GM23248 (cell line): ENCODE measurements around the gene DEDD. TPM values are rescaled to one million over a fixed set of nuclear protein-coding genes. Genes with fewer than 3 reads are reported as not detected.

ENCODE experiments used
- DNase-seq: peaks from one replicate; pipeline ENCODE4 v3.0.0-alpha.2; 2015
- H2AFZ ChIP-seq: fragments of 200-600 bp; sonication (generic); 2 replicates; pipeline ENCODE4 v1.6.1; 2016; ENCODE audit warnings: antibody characterized with exemption
- H3F3A ChIP-seq: fragments of 200-600 bp; sonication (generic); 2 replicates; pipeline ENCODE4 v1.6.1; 2016; ENCODE audit warnings: mild to moderate bottlenecking, antibody characterized with exemption, mixed run types; ENCODE audit not compliant: insufficient read depth
- H3K27ac ChIP-seq: fragments of 200-600 bp; sonication (generic); 2 replicates; pipeline ENCODE4 v1.5.1; 2016; ENCODE audit warnings: mild to moderate bottlenecking
- H3K27me3 ChIP-seq: fragments of 200-600 bp; sonication (generic); replicated peaks from 2 replicates; pipeline ENCODE4 v1.6.1; 2016; ENCODE audit warnings: mild to moderate bottlenecking; ENCODE audit not compliant: insufficient read depth
- H3K36me3 ChIP-seq: fragments of 200-600 bp; sonication (generic); 2 replicates; pipeline ENCODE4 v1.6.1; 2016; ENCODE audit warnings: low read depth, mild to moderate bottlenecking
- H3K4me1 ChIP-seq: fragments of 200-600 bp; sonication (generic); 2 replicates; pipeline ENCODE4 v1.6.1; 2016; ENCODE audit warnings: mild to moderate bottlenecking; ENCODE audit not compliant: insufficient read depth
- H3K4me2 ChIP-seq: fragments of 200-600 bp; sonication (generic); one replicate; pipeline ENCODE4 v1.6.1; 2016; ENCODE audit warnings: mild to moderate bottlenecking; ENCODE audit not compliant: unreplicated experiment
- H3K4me3 ChIP-seq: fragments of 200-600 bp; sonication (generic); 2 replicates; pipeline ENCODE4 v1.5.1; 2016; ENCODE audit warnings: mild to moderate bottlenecking
- H3K79me2 ChIP-seq: fragments of 200-600 bp; sonication (generic); 2 replicates; pipeline ENCODE4 v1.6.1; 2016; ENCODE audit warnings: mild to moderate bottlenecking; ENCODE audit not compliant: insufficient read depth
- H3K9ac ChIP-seq: fragments of 200-600 bp; sonication (generic); 2 replicates; pipeline ENCODE4 v1.6.1; 2016; ENCODE audit warnings: mild to moderate bottlenecking
- H3K9me2 ChIP-seq: fragments of 200-600 bp; sonication (generic); 2 replicates; pipeline ENCODE4 v1.6.1; 2016; ENCODE audit warnings: mixed run types, mild to moderate bottlenecking, moderate library complexity; ENCODE audit not compliant: insufficient read depth
- H3K9me3 ChIP-seq: fragments of 200-600 bp; sonication (generic); one replicate; pipeline ENCODE4 v1.6.1; 2017; ENCODE audit warnings: low read depth
- H4K20me1 ChIP-seq: fragments of 200-600 bp; sonication (generic); 2 replicates; pipeline ENCODE4 v1.6.0; 2016; ENCODE audit not compliant: insufficient read depth
- EZH2 ChIP-seq: fragments of 200-600 bp; sonication (generic); IDR thresholded peaks from 2 replicates; pipeline ENCODE4 v1.6.1; 2018; ENCODE audit warnings: antibody characterized with exemption, mild to moderate bottlenecking; ENCODE audit not compliant: insufficient read depth, poor library complexity, severe bottlenecking
- EZH2phosphoT487 ChIP-seq: fragments of 200-600 bp; sonication (generic); IDR thresholded peaks from 2 replicates; pipeline ENCODE4 v1.6.1; 2018; ENCODE audit warnings: antibody characterized with exemption, moderate library complexity, mild to moderate bottlenecking, low read depth; ENCODE audit not compliant: insufficient read depth
- WGBS, 2 experiments: methylation state at CpG; one replicate each; pipeline ENCODE4 v1.1.6; 2015 to 2017; ENCODE audit warnings: low lambda C conversion rate in 2 of 2, low coverage in 1 of 2; ENCODE audit errors: missing lambda C conversion rate in 2 of 2; 5-methylcytosine and 5-hydroxymethylcytosine counted together
- in situ Hi-C: fragments of 300-500 bp; cut with MboI; formaldehyde crosslinking; loops from 2 replicates; pipeline ENCODE4 v1.15.0; 2020
- polyA plus RNA-seq: library from polyadenylated mRNA; unstranded; fragments of >200 nt; fragmentation: Nextera tagmentation; extraction: Ambion mirVana; gene quantifications from 2 replicates; pipeline ENCODE4 v1.2.1, GENCODE V29; 2016
- total RNA-seq: library from RNA; depleted of rRNA; stranded (reverse); fragments of >200 nt; shearing (Covaris generic); gene quantifications from 2 replicates; pipeline ENCODE4 v1.2.3, GENCODE V29; 2014

DEDD gene
- total and polyA plus RNA-seq, 2 experiments from 2014 or later: 36.7 to 37.8 TPM

- Histone ChIP-seq H3K79me2 (peaks cover 1% of the 10 kb centered on the region; the same call in 1 of the 2 replicates), H3K4me1 (peaks cover 6% of the 10 kb centered on the region), H3K27me3 (no peaks in the 10 kb centered on the region), H3K27ac (peak within 1 kb of the TSS; percentile 99), H3K9me2 (no peaks in the 10 kb centered on the region), H4K20me1 (no peaks in the 10 kb centered on the region), H2AFZ (peak within 1 kb of the TSS; percentile 72), H3K9me3 (no peaks in the 10 kb centered on the region), H3K9ac (peak within 1 kb of the TSS; percentile 96), H3K4me3 (peak within 1 kb of the TSS; percentile 79), H3F3A (peaks cover 20% of the 10 kb centered on the region), H3K36me3 (peaks cover 7% of the 10 kb centered on the region), H3K4me2 (peak within 1 kb of the TSS; percentile 85)
- peak; percentile 99 for DNase-seq
- in situ Hi-C loops: no loop called here
- TF ChIP-seq EZH2phosphoT487 (no peak), EZH2 (no peak)
- WGBS, 2 experiments: 1% methylated on average over 46 to 53 of the region's 54 CpGs
Observed at GRCh38 chr1:161165742-161166668, 33.5 kb upstream of the DEDD start, which contains the start of gene PPOX. Gene PPOX (plus strand): TSS chr1:161166426. CDS start chr1:161166848, 422 bp downstream.

- Histone ChIP-seq H3K9me3 (no peaks in the 10 kb centered on the region), H3K27me3 (no peaks in the 10 kb centered on the region), H3K9ac (peak overlapping the region; percentile 96), H3K4me1 (peaks cover 9% of the 10 kb centered on the region), H2AFZ (no peak overlapping the region), H3F3A (peaks cover 20% of the 10 kb centered on the region), H3K4me2 (peak overlapping the region; percentile 85), H3K36me3 (no peaks in the 10 kb centered on the region), H3K79me2 (peaks cover 9% of the 10 kb centered on the region), H3K4me3 (peak overlapping the region; percentile 79), H3K27ac (peak overlapping the region; percentile 99), H4K20me1 (no peaks in the 10 kb centered on the region), H3K9me2 (no peaks in the 10 kb centered on the region)
- TF ChIP-seq EZH2phosphoT487: no peak
- TF ChIP-seq EZH2: no peak
- 58 to 59% methylated on average over 14 of the region's 14 CpGs for WGBS, 2 experiments
- in situ Hi-C loops: no loop called here
- DNase-seq: no peak
Observed at GRCh38 chr1:161164901-161165610, 32.6 kb upstream of the DEDD start.

DNA sequence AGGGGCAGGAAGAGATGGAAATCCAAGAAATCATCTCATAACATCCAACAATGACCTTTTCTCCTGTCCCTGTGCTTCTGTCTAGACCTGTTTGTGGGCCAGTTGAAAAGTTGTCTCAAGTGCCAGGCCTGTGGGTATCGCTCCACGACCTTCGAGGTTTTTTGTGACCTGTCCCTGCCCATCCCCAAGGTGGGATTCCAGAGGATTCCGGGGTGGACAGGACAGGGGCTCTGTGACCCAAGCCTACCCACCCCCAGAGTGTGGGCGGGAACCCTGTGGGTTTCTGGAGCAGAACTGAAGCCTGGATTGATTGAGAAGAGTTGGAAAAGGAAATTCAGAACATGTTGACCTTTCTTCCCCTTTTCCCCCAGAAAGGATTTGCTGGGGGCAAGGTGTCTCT is 31.3 kb upstream of the DEDD start:
- Histone ChIP-seq H4K20me1 (no peaks in the 10 kb centered on the region), H3K36me3 (no peaks in the 10 kb centered on the region), H3K9me2 (no peaks in the 10 kb centered on the region), H2AFZ (no peak overlapping the region), H3K27ac (no peak overlapping the region), H3F3A (peaks cover 21% of the 10 kb centered on the region), H3K79me2 (peaks cover 15% of the 10 kb centered on the region), H3K9ac (no peak overlapping the region), H3K9me3 (no peaks in the 10 kb centered on the region), H3K4me1 (peaks cover 9% of the 10 kb centered on the region), H3K4me3 (no peak overlapping the region), H3K27me3 (no peaks in the 10 kb centered on the region), H3K4me2 (no peak overlapping the region)
- TF ChIP-seq EZH2phosphoT487 (no peak), EZH2 (no peak)
- 84 to 87% methylated on average over 5 of the region's 5 CpGs for WGBS, 2 experiments
- in situ Hi-C loops: no loop called here
- DNase-seq: no peak

- H4K20me1 ChIP-seq: no peaks in the 10 kb centered on the region
- no peak overlapping the region for H3K4me2 ChIP-seq
- no peak for DNase-seq
- no peak overlapping the region for H2AFZ ChIP-seq
- H3F3A ChIP-seq: peaks cover 31% of the 10 kb centered on the region
- H3K27ac ChIP-seq: no peak overlapping the region
- peaks cover 15% of the 10 kb centered on the region for H3K79me2 ChIP-seq
- H3K4me3 ChIP-seq: no peak overlapping the region
- no peaks in the 10 kb centered on the region; the same call in 1 of the 2 replicates for H3K36me3 ChIP-seq
- no peaks in the 10 kb centered on the region for H3K27me3 ChIP-seq
- 89 to 91% methylated on average over 10 of the region's 10 CpGs for WGBS, 2 experiments
- H3K4me1 ChIP-seq: peaks cover 9% of the 10 kb centered on the region
- no peaks in the 10 kb centered on the region for H3K9me2 ChIP-seq
- no peak for TF ChIP-seq EZH2
- TF ChIP-seq EZH2phosphoT487: no peak
- H3K9me3 ChIP-seq: no peaks in the 10 kb centered on the region
- 0 out of 2 replicates have a peak overlapping the region, but pooled peaks have one; percentile 16 for H3K9ac ChIP-seq
- in situ Hi-C loops: no loop called here
Observed at GRCh38 chr1:161162806-161163205, 30.3 kb upstream of the DEDD start.
